ENCODE data around the gene LNX1.

Gene LNX1

DNA sequence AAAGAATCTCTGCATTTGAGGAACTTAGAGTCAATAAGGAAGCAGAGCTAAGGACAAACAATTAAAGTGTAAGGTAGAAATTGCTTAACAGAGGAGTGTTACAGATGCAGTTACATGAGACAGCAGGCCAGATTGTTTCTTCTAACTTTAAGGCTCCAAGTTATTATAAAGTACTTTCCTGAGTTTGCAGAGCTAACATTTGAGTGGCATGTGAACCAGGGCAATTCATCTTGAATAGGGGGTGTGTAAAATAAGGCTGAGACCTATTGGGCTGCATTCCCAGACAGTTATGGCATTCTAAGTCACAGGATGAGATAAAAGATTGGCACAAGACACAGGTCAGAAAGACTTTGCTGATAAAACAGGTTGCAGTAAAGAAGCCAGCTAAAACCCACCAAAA lies 7.6 kb upstream of the LNX1 start:
- no peak for DNase-seq

GRCh38 chr4:53598483-53598882 lies 7.2 kb upstream of the LNX1 start:
- no peak for DNase-seq

DNA sequence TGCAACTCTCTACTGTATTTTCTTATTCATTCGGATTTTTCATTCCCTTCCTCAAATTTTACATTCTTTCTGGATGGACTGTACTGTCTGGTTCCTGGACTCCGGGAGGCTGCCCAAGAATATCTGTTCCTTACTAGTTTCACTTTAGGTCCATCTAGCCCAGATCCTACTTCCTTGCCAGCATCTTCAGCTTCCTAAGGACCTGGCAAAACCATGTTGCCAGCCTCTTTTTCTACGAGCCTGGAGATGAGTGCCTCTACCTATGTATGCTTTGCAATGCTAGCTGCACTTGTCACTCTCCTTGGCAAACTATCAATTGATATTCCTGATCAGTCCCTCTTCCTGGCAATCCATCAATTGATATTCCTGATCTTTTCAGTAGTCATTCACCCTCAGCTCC lies 5.6 kb upstream of the LNX1 start:
- no peak for DNase-seq

DNA sequence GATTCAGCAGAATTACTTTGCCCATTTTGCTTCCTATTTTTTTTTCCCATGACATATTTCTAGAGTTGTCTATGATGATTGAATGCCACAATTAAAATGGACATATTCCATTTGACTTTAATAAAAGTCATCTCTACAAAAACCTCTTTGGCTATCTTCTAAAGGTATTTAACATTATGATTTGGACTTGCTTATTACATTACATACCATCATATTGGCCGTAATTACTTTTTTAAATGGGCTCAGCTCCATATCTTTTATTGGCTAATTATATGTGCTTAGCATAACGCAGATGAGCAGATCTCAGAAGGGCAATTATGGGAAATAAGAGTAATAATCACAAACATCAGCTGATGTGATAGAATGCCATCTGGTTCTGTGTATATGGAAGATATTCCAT lies 4.5 kb upstream of the LNX1 start:
- DNase-seq, result no peak

DNA sequence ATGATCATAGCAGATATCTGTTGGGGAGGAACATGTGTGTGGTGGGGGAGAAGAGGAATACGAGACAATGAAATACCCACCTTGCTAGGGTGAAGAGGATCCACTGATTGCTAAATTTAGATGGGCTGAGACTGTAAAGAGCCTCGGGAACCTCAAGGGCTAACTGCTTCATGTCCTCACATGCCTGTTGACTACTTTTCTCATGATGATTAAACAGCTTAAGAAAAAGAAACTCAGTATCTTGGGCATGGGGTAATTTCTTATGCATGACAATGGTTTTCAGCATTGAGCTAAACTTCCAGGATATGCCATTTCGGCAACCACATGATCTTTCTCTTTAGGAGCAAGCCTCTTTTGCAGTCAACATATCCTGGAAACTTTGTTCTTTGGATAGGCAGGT lies 3.9 kb upstream of the LNX1 start:
- DNase-seq, result no peak

GRCh38 chr4:53593765-53594164 lies 2.5 kb upstream of the LNX1 start:
- DNase-seq, result no peak

- no peak for DNase-seq
Observed at GRCh38 chr4:53592686-53593501, 1.6 kb upstream of the LNX1 start.

GRCh38 chr4:53592122-53592521 lies 836 bp upstream of the LNX1 start:
- DNase-seq, result no peak

DNA sequence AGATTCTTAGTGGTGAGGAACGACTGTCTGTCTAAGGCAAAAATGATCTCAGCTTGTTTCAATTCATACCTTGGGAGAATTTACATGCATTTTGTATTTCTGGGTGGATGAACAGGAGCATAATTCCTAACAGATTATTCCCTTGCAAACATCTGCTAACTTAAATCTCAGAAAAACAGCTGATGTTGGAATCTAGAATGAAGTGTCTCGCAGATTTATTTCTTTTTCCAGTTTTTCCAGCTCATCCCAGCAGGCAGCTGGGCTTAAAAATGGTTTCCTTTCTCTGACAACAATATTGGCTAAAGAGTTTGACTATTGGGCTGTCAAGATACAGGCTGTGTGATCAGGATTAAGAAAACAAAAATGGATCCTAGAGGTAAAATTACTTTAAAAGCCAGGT lies 1.1 kb downstream of the LNX1 start:
- no peak for DNase-seq

- no peak for DNase-seq
Observed at GRCh38 chr4:53589511-53589910, 1.8 kb downstream of the LNX1 start.

- no peak for DNase-seq
Observed at GRCh38 chr4:53587135-53587534, 4.2 kb downstream of the LNX1 start.

DNA sequence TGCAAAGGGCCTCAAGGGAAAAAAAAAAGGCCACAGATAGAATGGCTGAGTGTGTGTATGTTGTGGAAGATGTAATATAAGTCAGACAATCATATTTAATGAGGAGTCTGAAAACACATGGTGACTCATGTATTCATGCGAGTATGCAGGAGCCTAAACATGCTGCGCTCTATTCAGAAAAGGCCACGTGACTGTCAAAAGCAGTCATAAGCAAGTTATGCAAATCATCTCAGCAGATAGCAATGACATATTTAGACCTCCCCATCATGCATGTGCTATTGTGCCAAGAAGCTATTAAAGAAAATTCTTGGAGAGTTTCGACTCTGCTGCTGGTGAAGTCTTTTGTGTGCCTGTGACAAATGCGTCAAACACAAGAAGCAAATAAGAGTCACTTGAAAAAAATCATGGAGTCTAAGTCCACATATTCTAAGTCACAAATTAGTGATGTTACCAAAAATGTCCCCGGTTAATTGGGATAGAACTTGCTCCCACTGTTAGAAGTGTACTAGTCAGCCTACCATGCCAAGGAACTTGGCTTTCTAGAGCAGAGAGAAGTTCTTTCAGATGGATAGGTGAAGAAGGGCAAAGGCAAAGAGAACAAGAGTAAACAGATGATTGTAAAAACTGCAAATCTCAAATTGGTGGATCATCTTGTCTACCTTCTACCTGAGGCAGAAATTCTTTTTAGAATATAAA lies 5.0 kb downstream of the LNX1 start:
- no peak for DNase-seq

GRCh38 chr4:53584658-53585057 lies 6.6 kb downstream of the LNX1 start:
- DNase-seq, result no peak

DNA sequence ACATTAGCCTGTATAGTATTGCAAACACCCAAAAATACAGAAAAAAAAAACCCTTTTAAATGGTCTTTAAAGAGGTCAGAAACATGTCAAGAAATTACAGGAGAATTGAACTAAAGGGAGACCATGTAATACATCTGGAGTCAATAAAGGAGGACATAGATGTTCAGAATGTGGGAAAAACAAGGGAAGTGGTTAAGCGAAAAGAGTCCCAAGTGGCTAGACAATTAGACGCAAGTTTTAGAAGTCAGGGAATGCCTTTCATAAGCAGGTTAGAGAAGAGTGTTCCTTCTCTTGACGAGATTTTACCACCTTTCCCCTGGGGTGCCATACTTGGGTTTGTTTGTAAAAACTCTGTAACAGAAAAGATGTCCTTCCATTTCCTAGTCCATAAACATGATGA lies 7.8 kb downstream of the LNX1 start:
- DNase-seq, result no peak

GRCh38 chr4:53582194-53582593 lies 9.1 kb downstream of the LNX1 start:
- DNase-seq, result no peak

GRCh38 chr4:53580274-53580673 lies 11.0 kb downstream of the LNX1 start:
- no peak for DNase-seq

DNA sequence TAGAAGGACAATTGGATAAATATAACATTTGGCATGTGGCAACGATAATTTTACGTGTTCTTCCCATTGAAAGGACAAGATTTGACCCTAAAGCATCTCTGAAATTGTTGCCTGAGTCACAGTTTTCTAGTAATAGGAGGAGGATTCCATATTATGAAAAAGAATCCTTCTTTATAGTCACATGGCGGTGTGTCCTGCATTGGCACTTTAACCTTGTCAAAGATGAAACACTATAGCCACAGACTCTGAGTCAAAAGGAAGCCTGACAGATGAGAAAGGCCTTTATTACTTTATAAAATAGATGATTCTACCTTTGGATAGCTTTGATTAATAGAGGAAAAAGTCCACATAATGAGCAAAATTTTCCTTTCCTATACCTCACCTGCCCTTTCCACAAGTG lies 11.5 kb downstream of the LNX1 start:
- DNase-seq, result no peak

DNA sequence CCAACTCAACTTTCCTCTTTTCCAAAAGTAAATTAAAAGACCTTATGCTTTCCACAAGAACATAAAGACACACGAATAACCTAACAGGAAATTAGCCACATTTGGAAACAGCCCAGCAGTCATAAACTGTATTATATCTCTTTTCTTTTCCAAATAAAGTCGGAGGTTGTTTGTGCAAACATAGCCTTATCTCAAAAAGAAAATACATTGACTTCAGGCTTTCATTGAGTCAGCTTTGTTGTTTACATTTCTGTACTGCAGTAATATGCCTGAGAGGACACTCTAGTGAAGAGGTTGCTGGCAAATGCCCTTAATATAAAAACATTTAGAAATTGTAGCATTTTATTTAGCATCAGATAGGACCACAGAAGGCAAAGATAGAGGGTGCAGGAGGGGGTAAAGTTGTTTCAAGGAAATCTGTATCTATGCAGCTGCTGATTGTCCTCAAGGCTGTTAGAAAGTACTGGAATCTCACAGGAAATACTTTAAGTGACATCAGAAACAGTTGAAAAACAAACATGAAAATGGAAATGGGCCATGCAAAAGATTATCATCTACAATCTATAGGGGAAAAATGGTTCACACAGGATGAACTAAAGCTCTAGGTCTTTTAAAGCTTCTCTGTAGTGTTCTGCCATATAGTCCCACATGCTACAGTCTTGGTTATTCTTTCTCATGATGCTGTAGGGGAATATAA lies 14.5 kb downstream of the LNX1 start:
- no peak for DNase-seq

DNA sequence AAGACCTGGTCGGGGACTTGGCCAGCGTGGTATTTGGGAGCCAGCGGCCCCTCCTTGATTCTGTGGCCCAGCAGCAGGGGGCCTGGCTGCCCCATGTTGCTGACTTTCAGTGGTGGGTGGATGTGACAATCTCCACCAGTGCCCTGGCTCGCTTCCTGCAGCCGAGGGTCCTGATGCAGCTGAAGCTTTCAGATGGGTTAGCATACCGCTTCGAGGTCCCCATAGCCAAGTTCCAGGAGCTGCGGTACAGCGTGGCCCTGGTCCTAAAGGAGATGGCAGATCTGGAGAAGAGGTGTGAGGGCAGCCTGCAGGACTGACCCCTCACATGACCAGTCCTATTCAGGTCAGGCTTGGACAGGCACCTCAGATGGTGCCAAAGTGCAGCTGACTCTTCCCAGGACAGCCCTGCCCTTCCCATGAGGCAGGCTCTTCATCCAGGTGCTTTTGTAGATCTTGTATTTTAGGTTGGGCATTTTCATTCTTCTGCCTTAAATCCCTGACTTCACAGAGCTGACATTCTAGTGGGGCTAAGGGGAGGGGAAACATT lies 15.1 kb downstream of the LNX1 start:
- no peak for DNase-seq

- no peak for DNase-seq
Observed at GRCh38 chr4:53575552-53575951, 15.7 kb downstream of the LNX1 start.

DNA sequence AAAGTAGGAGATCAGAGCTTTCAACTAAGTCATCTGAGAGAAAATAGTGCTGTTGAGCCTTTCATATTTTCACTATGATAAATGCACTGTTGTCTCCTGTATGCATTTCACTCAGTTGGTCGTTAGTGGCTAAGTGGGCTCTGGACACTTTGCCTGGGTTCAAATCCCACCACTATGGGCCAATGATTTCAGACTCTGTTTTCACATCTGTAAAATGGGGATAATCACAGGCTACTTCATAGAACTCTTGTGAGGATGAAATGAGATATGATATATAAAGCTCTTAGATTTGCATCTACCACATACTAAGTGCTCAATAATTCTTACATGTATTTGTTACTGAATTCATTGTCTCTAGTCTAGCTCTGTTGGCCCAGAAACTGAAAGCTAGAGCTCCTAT lies 16.8 kb downstream of the LNX1 start:
- DNase-seq, result no peak

DNA sequence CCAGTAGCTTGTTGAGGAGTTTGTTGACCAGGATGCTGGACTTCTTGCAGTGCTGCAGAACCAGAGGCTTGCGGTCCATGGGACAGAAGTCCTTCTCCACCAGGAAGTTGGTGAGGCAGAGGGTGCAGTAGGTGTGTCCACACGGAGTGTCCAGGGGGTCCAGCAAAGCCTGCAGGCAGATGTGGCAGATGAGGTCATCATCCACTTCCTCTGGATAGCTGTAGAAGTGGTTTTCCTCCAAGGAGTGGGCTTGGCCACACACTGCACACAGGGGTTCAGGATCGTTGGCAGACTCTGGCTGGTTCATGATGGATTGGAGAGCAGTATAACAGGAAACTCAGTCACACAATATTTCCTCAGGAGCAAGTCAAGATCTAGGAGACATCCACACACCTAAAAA lies 17.6 kb downstream of the LNX1 start:
- DNase-seq, result no peak

GRCh38 chr4:53572600-53572994 lies 18.7 kb downstream of the LNX1 start:
- no peak for DNase-seq

All from COR-L47 (cell line).